Tibial artery (tissue), 4 donors: ENCODE measurements around the gene CSK.
"Not testable (repeated sequence)": the region's sequence is repeated elsewhere in the genome, so short reads cannot be mapped to it uniquely, and the experiment has no call there.

ENCODE experiments used
- DNase-seq, 2 donors: peaks; one replicate each; pipeline ENCODE4 v3.0.0-alpha.2; 2019
- H3K27ac ChIP-seq, 2 donors: fragments of 200-600 bp; sonication (generic) in 1 of 2; 1 replicate in 1 of 2; 2 replicates in 1 of 2; pipeline ENCODE4 v1.5.1; 2018 to 2019; ENCODE audit warnings: mild to moderate bottlenecking in 1 of 2
- H3K27me3 ChIP-seq, 2 donors: fragments of 200-600 bp; sonication (generic) in 1 of 2; one replicate each; pipeline versions ENCODE4 v1.5.1 to v1.6.0; 2016 to 2019
- H3K36me3 ChIP-seq, 3 donors: fragments of 200-600 bp; sonication (generic) in 2 of 3; one replicate each; pipeline ENCODE4 v1.5.1; 2016 to 2019; ENCODE audit warnings: mild to moderate bottlenecking in 2 of 3
- H3K4me1 ChIP-seq, 4 donors: fragments of 200-600 bp; sonication (generic) in 2 of 4; 1 replicate in 3 of 4; 2 replicates in 1 of 4; pipeline ENCODE4 v1.5.1; 2016 to 2019
- H3K4me3 ChIP-seq, 2 donors: fragments of 200-600 bp; sonication (generic) in 1 of 2; 1 replicate in 1 of 2; 2 replicates in 1 of 2; pipeline ENCODE4 v1.5.1; 2018 to 2019; ENCODE audit warnings: mild to moderate bottlenecking in 2 of 2
- H3K9me3 ChIP-seq, 3 donors: fragments of 200-600 bp; sonication (generic) in 1 of 3; one replicate each; pipeline ENCODE4 v1.5.1; 2016 to 2019
- intact Hi-C: fragments of 100-400 bp; cut with DNase I; formaldehyde crosslinking; loops from one replicate; pipeline ENCODE4 v1.15.0; 2023; ENCODE audit warnings: low total_unique reads
- TF ChIP-seq, protein P1 (sequence below), 2 experiments: fragments of 200-600 bp in 1 of 2; fragments of 450-650 bp in 1 of 2; IDR thresholded peaks; one replicate each; pipeline ENCODE4 v1.5.1; 2017 to 2019; ENCODE audit warnings: antibody characterized with exemption in 2 of 2, mild to moderate bottlenecking in 1 of 2, moderate library complexity in 1 of 2

Gene CSK

DNA sequence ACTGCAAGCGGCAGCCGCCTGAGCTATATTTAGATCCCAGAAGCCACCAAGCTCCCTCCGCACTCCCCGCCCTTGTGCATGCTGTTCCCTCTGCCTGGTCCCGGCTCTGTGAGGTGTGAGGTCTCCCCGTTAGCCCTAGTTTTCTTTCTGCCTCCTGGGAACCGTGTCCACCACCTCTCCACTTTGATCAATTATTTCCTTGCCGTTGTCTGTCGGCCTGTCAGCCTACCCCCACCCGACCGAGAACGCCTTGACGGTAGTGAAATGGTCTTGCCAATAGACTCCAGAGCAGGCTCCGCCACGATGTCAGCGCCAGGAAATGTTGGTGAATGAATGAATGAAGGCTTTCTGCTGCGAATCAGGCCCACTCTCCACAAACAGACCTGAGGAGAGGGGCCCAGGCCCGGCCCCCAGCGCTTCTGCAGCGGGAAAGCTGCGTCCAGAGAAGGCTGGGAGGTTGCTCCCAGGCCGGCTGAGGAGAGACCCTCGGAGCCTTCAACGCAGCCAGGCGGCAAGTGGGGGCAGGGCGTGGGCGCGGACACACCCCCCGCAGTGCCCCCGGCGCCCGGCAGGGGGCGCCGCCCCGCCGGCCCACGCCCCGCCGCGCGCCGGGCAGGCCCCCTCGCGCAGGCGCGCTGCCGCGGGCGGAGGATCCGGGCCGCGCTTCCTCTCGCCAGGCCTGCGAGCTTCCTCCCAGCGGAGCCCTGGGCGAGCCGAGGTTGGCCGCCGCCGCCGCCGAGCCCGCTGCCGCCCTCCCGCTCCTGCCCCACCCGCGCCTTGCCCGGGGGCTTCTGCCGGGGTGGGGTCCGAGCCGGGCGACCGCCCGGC lies at the start of gene CSK:
Gene CSK, plus strand, starts transcription at position 650 of the 828 bp plus-strand sequence. CDS start 16,218 bp downstream, outside the sequence.
- intact Hi-C loops: loop anchor here (5.0 to 10.0 kb wide), 3 partner anchors 126 to 423 kb away; partner anchors contain the start of genes C15orf39 and FAM219B
- H3K27ac ChIP-seq: peak within 1 kb of the TSS; percentile 74 to 79
- TF ChIP-seq, protein P1, sequence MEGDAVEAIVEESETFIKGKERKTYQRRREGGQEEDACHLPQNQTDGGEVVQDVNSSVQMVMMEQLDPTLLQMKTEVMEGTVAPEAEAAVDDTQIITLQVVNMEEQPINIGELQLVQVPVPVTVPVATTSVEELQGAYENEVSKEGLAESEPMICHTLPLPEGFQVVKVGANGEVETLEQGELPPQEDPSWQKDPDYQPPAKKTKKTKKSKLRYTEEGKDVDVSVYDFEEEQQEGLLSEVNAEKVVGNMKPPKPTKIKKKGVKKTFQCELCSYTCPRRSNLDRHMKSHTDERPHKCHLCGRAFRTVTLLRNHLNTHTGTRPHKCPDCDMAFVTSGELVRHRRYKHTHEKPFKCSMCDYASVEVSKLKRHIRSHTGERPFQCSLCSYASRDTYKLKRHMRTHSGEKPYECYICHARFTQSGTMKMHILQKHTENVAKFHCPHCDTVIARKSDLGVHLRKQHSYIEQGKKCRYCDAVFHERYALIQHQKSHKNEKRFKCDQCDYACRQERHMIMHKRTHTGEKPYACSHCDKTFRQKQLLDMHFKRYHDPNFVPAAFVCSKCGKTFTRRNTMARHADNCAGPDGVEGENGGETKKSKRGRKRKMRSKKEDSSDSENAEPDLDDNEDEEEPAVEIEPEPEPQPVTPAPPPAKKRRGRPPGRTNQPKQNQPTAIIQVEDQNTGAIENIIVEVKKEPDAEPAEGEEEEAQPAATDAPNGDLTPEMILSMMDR (IDR thresholded peaks at IDR 0.05): peak; percentile 49 to 87
- H3K4me3 ChIP-seq: peak within 1 kb of the TSS; percentile 83 to 89
- H3K4me1 ChIP-seq: peaks cover 0 to 62% (median 46%) of the 10 kb centered on the region in 4 donors
- DNase-seq: peak; percentile 58 to 82
- H3K27me3 ChIP-seq: no peaks in the 10 kb centered on the region
- no peaks in the 10 kb centered on the region for H3K9me3 ChIP-seq
- H3K36me3 ChIP-seq: no peaks in the 10 kb centered on the region

DNA sequence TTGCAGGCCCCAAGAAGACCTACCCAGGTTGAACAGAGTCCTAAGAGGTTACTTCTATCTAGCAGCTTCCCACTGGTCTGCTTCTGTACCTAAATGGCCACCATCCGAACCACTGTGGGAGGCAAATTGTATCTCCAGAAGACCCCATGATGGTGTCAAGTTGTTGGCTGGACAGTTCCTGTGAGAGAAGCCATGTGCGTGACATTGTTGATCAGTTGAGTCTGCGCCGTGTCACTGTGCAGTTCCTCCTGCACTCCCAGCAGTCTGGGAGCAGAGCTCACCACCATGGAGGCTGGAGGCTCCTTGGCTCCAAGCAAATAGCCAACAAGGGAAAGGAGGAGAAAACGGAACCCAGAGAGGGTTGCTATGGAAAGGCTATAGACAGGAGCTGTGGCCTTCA lies 49.0 kb upstream of the CSK start:
- Histone ChIP-seq H3K9me3 (no peaks in the 10 kb centered on the region), H3K4me1 (no peaks in the 10 kb centered on the region), H3K36me3 (no peaks in the 10 kb centered on the region), H3K4me3 (no peak overlapping the region), H3K27me3 (peaks cover 0 to 58% of the 10 kb centered on the region in 2 donors), H3K27ac (no peak overlapping the region)
- intact Hi-C loops: no loop called here
- TF ChIP-seq, protein P1 (IDR thresholded peaks at IDR 0.05): no peak
- no peak for DNase-seq

DNA sequence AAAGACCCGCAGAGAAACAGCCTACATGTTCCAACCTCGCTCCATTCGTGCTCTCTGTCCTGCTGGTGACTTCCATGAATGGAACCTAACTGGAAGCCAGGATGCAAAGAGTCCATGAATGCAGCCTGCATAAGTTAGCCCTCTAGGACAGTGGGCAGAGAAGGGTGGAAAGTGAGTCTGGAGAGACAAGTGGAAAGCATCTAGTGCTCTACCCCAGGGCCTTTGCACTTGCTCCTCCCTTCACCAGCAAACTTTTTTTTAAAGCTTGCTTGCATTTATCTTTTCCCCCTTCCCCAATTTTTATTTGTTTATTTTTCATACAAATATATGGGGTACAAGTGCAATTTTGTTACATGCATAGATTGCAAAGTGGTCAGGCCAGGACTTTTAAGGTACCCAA lies 48.6 kb upstream of the CSK start:
- TF ChIP-seq, protein P1 (IDR thresholded peaks at IDR 0.05): no peak
- Histone ChIP-seq H3K4me3 (no peak overlapping the region), H3K27me3 (peaks cover 0 to 56% of the 10 kb centered on the region in 2 donors), H3K27ac (no peak overlapping the region), H3K36me3 (no peaks in the 10 kb centered on the region), H3K4me1 (no peaks in the 10 kb centered on the region), H3K9me3 (no peaks in the 10 kb centered on the region)
- intact Hi-C loops: no loop called here
- no peak for DNase-seq

DNA sequence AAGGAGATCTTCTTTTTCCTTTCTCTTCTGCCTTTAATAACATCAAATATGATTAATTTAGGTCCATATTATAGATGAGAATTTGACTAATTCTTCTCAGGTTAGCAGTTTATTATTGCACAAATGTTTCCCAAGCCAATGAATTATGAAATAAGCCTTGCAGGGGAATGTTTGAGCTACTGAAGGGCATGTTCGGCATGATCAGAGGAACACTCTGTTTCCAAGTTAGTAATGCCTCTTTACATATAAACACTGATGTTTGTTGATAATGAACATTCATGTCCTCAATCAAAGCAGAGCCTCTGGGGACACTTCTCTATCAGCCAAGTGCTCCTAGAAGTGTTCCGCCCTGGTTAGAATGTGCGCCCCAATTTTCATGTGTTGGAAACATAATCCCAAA lies 46.6 kb upstream of the CSK start:
- Histone ChIP-seq H3K36me3 (no peaks in the 10 kb centered on the region), H3K27me3 (peaks cover 0 to 59% of the 10 kb centered on the region in 2 donors), H3K4me3 (no peak overlapping the region), H3K9me3 (no peaks in the 10 kb centered on the region), H3K4me1 (no peaks in the 10 kb centered on the region), H3K27ac (no peak overlapping the region)
- TF ChIP-seq, protein P1 (IDR thresholded peaks at IDR 0.05): no peak
- intact Hi-C loops: no loop called here
- no peak for DNase-seq

DNA sequence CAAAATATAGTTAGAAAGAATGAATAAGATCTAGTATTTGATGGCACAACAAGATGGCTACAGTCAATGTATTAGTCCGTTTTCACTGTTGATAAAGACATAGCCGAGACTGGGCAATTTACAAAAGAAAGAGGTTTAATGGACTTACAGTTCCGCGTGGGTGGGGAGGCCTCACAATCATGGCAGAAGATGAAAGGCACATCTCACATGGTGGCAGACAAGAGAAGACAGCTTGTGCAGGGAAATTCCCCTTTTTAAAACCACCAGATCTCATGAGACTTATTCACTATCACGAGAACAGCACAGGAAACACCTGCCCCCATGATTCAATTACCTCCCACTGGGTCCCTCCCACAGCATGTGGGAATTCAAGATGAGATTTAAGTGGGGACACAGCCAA lies 43.6 kb upstream of the CSK start:
- peaks cover 0 to 39% of the 10 kb centered on the region in 2 donors for H3K27me3 ChIP-seq
- H3K36me3 ChIP-seq, intact Hi-C loops, DNase-seq, H3K4me1 ChIP-seq, H3K27ac ChIP-seq, H3K4me3 ChIP-seq, H3K9me3 ChIP-seq: not testable (repeated sequence)

DNA sequence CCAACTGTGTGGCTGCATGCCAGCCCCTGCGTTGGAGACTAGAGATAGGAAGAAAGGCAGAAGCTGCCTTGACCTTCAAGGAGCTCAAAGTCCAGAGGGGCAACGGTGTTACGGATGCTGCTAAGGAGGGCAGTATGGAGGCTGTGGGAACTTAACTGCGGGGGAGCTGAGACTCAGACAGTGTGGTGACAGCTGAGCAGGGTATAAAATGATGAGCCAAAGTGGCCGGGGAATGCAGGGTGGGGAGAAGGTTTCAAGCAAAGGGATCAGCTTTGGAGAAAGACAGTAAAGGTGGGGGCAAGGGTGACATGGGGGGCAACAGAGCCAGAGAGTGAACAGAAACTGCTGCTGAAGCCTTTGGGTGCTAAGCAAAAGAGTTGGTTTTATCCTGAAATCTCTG lies 39.5 kb upstream of the CSK start:
- no peak overlapping the region for H3K4me3 ChIP-seq
- H3K4me1 ChIP-seq: no peaks in the 10 kb centered on the region
- TF ChIP-seq, protein P1 (IDR thresholded peaks at IDR 0.05): no peak
- peaks cover 0 to 24% of the 10 kb centered on the region in 2 donors for H3K27me3 ChIP-seq
- no peak for DNase-seq
- H3K9me3 ChIP-seq: peaks cover 0 to 10% (median 7%) of the 10 kb centered on the region in 3 donors
- no peak overlapping the region for H3K27ac ChIP-seq
- intact Hi-C loops: no loop called here
- no peaks in the 10 kb centered on the region for H3K36me3 ChIP-seq
